AG09319 (cell line): ENCODE results near the gene F2RL1.
"Not testable (repeated sequence)": the region's sequence is repeated elsewhere in the genome, so short reads cannot be mapped to it uniquely, and the experiment has no call there.

Source experiments
- DNase-seq: peaks from one replicate; pipeline ENCODE4 v3.0.0-alpha.2; 2010; ENCODE audit warnings: low read depth; ENCODE audit errors: extremely low read depth
- TF ChIP-seq, protein P1 (sequence below): IDR thresholded peaks from 2 replicates; pipeline ENCODE4 v1.5.1; 2011; ENCODE audit warnings: low read depth, mild to moderate bottlenecking, inconsistent platforms, low read length, moderate library complexity

The F2RL1 gene, protein sequence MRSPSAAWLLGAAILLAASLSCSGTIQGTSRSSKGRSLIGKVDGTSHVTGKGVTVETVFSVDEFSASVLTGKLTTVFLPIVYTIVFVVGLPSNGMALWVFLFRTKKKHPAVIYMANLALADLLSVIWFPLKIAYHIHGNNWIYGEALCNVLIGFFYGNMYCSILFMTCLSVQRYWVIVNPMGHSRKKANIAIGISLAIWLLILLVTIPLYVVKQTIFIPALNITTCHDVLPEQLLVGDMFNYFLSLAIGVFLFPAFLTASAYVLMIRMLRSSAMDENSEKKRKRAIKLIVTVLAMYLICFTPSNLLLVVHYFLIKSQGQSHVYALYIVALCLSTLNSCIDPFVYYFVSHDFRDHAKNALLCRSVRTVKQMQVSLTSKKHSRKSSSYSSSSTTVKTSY

DNA sequence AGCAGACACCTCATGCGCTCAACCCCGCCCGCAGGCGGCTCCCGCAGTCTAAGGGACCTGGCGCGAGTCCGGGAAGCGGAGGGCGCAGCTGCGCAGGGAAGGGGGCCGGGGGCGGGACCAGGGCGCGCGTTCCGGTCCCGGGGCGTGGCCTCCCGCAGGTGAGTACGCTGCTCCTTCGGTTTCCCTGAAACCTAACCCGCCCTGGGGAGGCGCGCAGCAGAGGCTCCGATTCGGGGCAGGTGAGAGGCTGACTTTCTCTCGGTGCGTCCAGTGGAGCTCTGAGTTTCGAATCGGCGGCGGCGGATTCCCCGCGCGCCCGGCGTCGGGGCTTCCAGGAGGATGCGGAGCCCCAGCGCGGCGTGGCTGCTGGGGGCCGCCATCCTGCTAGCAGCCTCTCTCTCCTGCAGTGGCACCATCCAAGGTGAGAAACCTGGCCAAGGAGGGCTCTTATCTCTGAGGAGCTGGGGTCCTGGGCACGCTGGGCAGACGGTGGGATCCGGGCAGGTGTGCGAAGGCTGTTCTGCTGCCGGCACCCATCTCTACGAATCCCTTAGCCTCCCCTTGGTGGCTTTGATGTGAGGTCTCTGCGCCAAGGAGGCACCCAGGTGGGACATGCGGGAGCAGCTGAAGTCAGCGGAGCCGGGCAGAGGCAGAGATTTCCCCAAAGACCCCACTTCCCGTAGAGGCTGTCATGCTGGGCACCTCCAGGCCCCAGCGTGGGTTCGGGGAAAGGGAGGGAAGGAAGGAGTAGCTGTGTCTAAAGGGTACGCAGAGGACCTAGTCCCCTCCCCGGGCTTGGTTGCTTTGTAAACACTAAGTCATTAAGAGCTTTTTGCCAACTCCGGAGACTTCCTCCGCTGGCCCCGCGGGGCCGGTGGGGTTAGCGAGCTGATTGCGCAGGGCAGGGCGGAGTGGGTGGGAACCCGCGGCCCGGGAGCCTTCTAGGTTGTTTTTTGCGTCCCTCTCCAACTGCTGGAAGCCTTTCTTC is at the start of gene F2RL1:
Gene F2RL1, plus strand, starts transcription at position 187 of the 988 bp plus-strand sequence. Its CDS starts 153 bp downstream, at position 340.
- no peak for DNase-seq
- TF ChIP-seq, protein P1, sequence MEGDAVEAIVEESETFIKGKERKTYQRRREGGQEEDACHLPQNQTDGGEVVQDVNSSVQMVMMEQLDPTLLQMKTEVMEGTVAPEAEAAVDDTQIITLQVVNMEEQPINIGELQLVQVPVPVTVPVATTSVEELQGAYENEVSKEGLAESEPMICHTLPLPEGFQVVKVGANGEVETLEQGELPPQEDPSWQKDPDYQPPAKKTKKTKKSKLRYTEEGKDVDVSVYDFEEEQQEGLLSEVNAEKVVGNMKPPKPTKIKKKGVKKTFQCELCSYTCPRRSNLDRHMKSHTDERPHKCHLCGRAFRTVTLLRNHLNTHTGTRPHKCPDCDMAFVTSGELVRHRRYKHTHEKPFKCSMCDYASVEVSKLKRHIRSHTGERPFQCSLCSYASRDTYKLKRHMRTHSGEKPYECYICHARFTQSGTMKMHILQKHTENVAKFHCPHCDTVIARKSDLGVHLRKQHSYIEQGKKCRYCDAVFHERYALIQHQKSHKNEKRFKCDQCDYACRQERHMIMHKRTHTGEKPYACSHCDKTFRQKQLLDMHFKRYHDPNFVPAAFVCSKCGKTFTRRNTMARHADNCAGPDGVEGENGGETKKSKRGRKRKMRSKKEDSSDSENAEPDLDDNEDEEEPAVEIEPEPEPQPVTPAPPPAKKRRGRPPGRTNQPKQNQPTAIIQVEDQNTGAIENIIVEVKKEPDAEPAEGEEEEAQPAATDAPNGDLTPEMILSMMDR, result no peak

DNA sequence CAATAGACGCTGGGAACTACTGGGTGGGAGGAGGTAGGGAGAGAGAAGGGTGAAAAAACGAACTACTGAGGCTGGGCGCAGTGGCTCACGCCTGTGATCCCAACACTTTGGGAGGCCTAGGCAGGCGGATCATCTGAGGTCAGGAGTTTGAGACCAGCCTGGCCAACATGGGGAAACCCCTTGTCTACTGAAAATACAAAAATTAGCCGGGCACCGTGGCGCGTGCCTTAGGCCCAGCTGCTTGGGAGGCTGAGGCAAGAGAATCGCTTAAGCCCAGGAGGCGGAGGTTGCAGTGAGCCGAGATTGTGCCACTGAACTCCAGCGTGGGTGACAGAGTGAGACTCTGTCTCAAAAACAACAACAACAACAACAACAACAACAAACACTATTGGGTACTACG is 47.8 kb upstream of the F2RL1 start:
- not testable (repeated sequence) for DNase-seq

DNA sequence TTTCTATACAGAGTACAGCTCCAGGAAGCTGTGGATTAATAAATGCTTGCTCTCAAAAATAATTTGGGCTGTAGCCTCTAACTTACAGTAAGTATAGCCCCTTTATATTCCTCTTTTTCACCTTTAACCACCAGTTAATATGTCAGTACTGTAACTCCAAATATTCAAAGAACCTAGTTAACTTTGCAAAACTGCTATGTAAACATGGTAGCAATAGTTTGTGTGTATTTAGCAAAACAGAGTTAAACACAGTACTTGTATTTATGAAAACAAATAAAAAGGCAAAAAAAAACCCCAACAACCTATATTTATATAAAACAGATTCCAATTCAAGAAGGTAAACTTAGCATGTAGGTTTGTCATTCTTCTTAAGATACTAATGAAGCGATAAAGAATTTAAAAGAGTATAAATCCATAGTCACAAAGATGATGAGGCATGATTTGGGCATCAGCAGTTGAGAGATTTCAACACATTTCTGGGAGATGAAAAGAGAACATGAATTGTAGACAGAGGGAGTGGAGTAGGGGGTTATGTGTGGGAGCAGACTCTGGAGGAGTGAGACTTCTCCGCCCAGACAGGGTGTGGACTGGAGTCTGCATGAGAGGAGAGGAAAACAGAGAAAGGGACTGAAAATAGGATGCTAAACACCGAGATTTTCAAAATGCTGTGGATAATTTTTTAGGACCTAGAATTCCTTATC is 47.0 kb upstream of the F2RL1 start:
- no peak for DNase-seq
- TF ChIP-seq, protein P1, result no peak

DNA sequence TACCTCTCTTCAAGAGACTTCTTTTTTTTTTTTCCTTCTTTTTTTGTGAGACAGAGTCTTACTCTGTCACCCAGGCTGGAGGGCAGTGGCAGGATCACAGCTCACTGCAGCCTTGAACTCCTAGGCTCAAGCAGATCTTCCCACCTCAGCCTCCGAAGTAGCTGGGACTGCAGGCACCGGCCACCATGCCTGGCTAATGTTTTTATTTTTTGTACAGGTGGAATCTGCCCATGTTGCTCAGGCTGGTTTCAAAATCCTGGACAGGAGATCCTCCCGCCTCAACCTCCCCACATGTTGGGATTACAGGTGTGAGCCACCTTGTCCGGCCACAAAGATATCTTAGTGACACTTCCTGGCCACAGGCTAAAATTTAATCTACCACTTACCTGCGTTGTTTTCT is 42.9 kb upstream of the F2RL1 start:
- no peak for DNase-seq
- TF ChIP-seq, protein P1, result no peak

DNA sequence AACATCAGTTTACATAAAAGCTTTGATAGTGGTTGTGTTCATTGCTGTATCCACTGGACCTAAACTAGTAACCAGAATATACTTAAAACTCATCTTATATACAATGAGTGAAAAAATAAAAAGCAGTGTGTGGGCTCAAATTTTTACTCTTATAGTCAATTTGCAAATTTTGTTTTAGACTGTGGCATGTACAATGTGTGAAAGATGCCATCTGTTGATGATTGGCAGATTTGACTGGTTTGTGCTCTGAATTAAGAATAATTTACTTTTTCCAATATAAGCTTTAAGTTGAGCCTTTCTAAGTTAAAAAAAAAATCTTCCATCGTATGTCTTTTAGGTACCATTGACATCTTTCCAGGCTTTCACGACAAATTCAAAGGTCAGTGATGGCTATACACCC is 42.4 kb upstream of the F2RL1 start:
- DNase-seq, result no peak
- TF ChIP-seq, protein P1, result no peak

DNA sequence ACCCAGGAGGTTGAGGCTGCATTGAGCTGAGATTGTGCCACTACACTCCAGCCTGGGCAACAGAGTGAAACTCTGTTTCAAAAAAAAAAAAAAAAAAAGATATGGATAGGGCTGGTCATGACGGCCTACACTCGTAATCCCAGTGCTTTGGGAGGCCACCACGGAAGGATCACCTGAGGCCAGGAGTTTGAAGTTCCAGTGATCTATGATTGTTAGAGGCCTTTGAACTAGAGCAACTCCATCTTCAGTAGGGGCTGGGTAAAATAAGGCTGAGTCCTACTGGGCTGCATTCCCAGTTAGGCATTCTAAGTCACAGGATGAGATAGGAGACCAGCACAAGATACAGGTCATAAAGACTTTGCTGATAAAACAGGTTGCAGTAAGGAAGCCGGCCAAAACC is 38.2 kb upstream of the F2RL1 start:
- DNase-seq, result not testable (repeated sequence)

DNA sequence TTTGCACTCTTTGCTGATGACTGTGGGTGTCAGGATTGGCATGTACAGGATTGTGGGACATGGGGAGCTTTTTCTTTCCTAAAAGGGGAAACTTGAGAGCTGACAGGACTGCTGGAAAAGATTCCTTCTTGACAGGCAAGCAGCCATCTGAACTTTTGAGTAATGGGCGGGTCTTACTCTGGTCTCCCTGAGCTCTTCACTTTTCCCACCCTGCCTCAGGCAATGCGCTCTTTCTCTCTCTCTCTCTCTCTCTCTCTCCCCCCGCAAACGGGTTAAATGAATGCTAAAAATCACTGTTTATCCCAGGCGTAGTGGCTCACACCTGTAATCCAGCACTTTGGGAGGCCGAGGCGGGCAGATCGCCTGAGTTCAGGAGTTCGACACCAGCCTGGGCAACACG is 37.1 kb upstream of the F2RL1 start:
- DNase-seq, result no peak
- TF ChIP-seq, protein P1, result no peak

DNA sequence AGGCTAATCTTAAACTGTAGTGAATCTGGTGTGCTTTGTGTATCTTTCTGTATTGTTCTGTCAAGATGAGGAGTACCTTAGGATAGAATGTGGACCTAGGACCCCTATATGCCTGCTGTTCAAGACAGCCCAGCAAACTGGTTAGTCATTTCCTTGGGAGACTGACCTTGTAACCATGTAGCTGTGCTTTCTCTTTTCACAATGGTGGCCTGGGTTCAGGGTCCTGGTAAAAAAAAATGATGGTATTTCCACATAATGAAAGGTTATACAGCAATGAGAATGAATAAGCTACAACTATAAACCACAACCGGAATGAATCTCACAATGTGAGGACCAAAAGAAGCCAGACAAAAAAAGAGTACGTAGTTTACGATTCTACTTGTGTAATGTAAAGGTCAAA is 36.4 kb upstream of the F2RL1 start:
- no peak for DNase-seq
- TF ChIP-seq, protein P1, result no peak
